HG03354 (cell line): Measurements from ENCODE around the gene SLIT3.

Experiments
- ATAC-seq: cut with Tn5 transposase; IDR thresholded peaks from one replicate; pipeline ENCODE4 v1.9.1; 2021; ENCODE audit warnings: mild to moderate bottlenecking; ENCODE audit not compliant: unreplicated experiment, poor library complexity, severe bottlenecking

SLIT3 gene

DNA sequence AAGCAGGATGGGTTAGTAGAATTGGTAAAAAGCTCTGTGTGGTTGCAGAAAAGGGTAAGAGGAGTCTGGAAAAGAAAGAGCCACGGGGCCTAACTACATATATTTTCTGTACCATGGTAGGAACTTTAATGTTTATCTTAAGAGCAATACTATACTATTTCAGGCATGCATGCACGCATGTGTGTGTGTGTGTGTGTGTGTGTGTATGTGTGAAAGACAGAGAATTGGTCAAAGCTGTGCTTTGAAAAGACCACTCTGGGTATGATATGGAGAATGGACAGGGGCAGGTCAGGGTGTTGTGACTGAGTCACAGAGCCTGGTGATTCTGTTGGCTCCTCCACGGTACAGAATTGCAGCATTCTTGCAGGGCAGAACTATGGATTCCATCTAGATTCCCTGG lies 339.3 kb downstream of the SLIT3 start:
- ATAC-seq: no peak

- no peak for ATAC-seq
Measured at GRCh38 chr5:168960497-168960896, 340.4 kb downstream of the SLIT3 start.

DNA sequence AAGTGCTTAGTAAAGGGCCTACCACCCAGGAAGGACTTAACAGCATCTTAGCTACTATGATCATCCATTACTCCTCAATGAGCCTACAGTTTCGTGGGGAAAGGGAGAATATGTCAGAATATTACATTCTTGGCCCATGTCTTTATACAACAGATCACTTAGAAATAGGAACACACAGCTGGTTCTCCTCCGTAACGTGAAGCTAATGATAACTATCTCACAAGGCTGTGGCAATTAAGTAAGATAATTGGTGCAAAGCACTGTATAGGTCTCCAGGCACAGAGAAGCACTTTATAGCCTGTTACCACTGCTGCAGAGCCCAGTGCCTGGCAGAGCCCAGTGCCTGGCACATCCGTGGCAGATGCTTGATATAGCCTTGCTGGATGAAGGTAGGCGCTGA lies 347.6 kb downstream of the SLIT3 start:
- no peak for ATAC-seq

GRCh38 chr5:168952196-168952595 lies 348.7 kb downstream of the SLIT3 start:
- ATAC-seq: no peak

GRCh38 chr5:168951769-168952168 lies 349.2 kb downstream of the SLIT3 start:
- no peak for ATAC-seq

GRCh38 chr5:168951356-168951755 lies 349.6 kb downstream of the SLIT3 start:
- no peak for ATAC-seq

GRCh38 chr5:168950241-168950951 lies 350.5 kb downstream of the SLIT3 start:
- peak; percentile 52 for ATAC-seq

DNA sequence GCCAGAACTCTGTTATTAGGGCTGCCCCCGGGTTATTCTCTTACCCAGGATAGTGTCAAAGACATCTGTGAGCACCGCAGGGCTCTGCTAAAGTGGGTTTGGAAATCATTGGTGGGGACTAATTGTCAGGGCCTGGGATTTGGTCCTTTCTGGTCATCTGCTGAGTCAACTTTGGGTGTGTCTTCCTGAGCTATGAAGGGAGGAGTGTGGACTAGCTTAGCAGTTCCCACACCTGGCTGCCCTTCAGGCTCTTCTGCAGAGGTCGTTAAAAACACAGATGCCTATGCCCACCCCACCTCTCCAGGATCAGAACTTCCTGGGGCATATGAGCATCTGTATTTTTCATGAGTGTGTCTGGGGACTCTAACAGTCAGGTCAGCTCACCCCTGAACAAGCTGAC lies 352.2 kb downstream of the SLIT3 start:
- no peak for ATAC-seq

- peak; percentile 75 for ATAC-seq
Measured at GRCh38 chr5:168947212-168947868, 353.6 kb downstream of the SLIT3 start.

DNA sequence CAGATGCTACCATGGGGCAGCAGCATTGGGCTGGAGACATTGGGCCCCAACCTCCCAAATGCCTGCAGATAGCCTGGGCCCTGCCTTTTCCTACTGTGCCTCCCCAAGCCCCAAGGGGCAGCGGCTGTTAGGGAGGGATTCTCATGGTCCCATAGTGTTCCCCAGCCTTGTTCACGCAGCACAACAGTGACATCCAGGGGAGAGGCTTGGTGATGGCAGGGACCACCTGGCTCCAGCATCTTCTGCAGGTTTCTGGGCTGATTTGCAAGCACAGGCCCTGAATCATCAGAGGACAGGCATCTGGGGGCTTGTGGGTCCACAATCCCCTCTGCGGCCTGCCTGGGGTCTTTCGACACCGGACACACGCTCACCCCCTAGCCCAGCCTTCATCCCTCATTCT lies 354.6 kb downstream of the SLIT3 start:
- ATAC-seq: no peak

GRCh38 chr5:168944004-168944403 lies 356.9 kb downstream of the SLIT3 start:
- no peak for ATAC-seq

- no peak for ATAC-seq
Measured at GRCh38 chr5:168943091-168943884, 357.7 kb downstream of the SLIT3 start.

DNA sequence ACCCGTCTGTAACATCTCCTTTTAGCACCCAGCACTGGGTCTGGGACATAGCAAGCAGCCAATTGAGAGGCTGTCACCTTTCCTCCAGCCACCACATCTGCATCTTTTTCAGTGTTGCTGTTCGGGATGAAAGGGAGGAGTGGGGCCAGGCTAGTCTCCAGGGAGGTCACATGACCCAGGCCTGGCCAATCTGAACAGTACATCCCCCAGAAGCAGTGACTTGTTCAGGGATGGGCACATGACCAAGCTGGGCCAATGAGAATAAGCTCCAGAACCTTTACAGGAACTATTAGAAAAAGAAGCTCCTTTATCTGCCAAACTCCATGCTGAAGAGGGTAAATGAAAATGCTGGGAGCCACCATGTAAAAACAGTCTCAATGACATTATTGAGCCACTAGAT lies 359.0 kb downstream of the SLIT3 start:
- ATAC-seq: peak; percentile 50

DNA sequence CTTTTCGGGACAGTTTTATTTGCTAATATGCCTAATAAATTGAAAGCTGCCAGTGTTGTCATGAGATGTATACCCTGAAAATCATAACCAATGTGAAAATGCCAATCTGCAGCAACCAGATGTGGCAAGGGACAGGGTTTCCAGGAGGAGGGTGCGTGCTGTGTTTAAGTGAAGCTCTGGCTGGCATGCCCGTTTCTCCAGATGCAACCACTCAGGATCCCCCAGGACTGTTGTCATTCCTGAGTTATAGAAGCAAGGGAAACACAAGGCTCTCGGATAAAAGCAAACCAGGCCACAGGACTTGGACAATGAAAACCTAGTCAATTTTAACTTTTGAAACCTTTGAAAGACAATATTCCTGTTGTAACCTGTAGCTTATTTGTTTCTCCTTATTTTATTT lies 360.2 kb downstream of the SLIT3 start:
- no peak for ATAC-seq

GRCh38 chr5:168939887-168940544 lies 360.9 kb downstream of the SLIT3 start:
- ATAC-seq: no peak

DNA sequence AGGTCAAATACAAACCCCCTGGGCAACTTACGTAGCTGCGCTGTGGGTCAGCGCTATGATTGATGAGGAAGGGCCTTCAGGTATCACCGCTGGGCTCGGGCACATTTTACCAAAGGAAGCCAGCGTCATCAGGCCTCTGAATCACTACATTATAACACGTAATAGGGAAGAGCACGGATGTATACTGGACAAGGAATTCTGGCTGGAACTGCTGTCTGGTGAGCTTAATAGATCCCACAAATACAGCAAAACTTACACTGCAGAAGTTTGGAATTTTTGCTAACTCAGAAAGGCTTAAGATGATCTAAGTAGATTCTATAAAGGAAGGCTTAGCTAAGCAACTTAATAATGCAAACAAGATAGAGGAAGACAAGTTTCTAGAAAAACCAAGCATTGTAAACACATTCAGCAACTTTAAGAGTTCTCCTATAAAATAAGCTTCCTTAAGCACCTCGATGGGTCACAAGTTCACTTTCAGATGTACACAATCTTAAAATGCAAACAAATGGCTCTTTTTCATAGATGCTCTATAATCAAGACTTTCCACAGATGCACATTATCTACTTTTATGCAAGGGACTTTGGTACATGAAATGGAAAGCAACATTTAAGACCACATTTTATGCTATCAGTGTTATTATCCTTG lies 361.7 kb downstream of the SLIT3 start:
- ATAC-seq: no peak

DNA sequence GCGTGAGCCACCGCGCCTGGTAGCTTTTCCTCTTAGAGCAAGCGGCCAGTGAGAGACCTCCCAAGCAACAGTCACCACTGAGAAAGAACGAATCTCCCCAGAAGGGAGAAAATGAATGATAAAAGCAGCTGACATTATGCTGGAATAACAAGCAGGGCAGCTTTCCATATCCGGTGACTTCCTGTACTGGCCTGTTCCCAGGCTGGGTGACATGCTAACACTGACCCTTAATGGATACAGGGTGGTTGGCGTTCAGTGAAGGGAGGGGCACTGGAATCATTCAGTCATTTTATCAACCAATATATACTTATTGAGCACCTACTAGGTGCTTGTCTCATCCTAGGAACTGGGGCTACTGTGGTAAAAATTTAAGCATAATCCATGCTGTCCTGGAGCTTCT lies 364.4 kb downstream of the SLIT3 start:
- no peak for ATAC-seq

- no peak for ATAC-seq
Measured at GRCh38 chr5:168935183-168935582, 365.8 kb downstream of the SLIT3 start.

DNA sequence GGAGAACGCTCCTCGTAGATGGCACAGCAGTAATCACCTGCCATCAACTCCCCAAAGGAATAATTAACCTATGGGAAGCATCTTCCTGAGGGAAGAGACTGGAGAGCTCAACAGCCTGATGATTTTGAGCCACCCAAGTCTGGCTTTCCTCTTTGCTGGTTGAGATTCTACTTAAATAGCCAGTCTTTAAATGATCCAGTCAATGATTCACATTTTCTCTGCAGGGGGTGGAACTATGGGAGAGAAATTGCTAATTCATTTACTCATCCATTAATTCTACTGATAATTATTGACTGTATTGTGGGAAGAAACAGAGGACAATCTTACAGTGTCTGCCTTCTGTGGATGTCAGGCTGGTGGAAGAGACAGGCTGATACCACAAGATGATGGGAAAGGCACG lies 366.8 kb downstream of the SLIT3 start:
- ATAC-seq: no peak
